ENCODE data around the gene THEMIS2. TPM values are rescaled to one million over a fixed set of nuclear protein-coding genes. Genes with fewer than 3 reads are reported as not detected.

THEMIS2 gene
- total RNA-seq, 1 experiment from 2014 or later: 17.2 TPM

GRCh38 chr1:27889506-27889905 lies 17.2 kb downstream of the THEMIS2 start:
- Histone ChIP-seq H3K18ac (ENCODE audit: insufficient read length, low read depth, low read length) (no peak overlapping the region), H3K23me2 (ENCODE audit: insufficient read length, low read depth, low read length, poor library complexity, severe bottlenecking) (no peaks in the 10 kb centered on the region), H4K8ac (replicated peaks; ENCODE audit: insufficient read length, low read depth, low read length) (no peak overlapping the region), H2BK20ac (ENCODE audit: low read depth, low read length, poor library complexity, severe bottlenecking) (no peak overlapping the region), H3K79me2 (ENCODE audit: insufficient read depth, low read length) (no peaks in the 10 kb centered on the region), H2BK15ac (ENCODE audit: low read depth, low read length) (no peak overlapping the region), H2BK12ac (ENCODE audit: insufficient read length, low read depth, low read length) (no peak overlapping the region), H3T11ph (ENCODE audit: low read length) (no peak overlapping the region), H4K5ac (ENCODE audit: insufficient read length, low read depth, low read length) (no peak overlapping the region), H3K9me3 (ENCODE audit: control insufficient read depth, low read depth, low read length) (no peaks in the 10 kb centered on the region), H3K4ac (ENCODE audit: low read depth, low read length) (no peak overlapping the region), H2AFZ (ENCODE audit: low read length) (no peak overlapping the region), H3K9ac (ENCODE audit: extremely low read depth, insufficient read length, low read length) (no peak overlapping the region), H3K4me2 (ENCODE audit: insufficient read depth, insufficient read length, low read length) (no peak overlapping the region), H3K27ac (ENCODE audit: insufficient read length, low read depth, low read length) (no peak overlapping the region), H3K14ac (ENCODE audit: insufficient read depth, low read length) (no peak overlapping the region), H4K20me1 (ENCODE audit: control insufficient read depth, insufficient read depth, insufficient read length) (no peaks in the 10 kb centered on the region), H3K27me3 (ENCODE audit: insufficient read depth, low read length) (no peaks in the 10 kb centered on the region), H3K79me1 (ENCODE audit: insufficient read depth, low read depth, low read length, poor library complexity, severe bottlenecking) (no peaks in the 10 kb centered on the region), H4K91ac (ENCODE audit: insufficient read length, low read depth, low read length) (no peak overlapping the region), H3K4me1 (ENCODE audit: insufficient read depth, low read length) (no peaks in the 10 kb centered on the region), H2AK5ac (ENCODE audit: insufficient read length, low read length) (no peak overlapping the region), H2BK120ac (ENCODE audit: low read depth, low read length, poor library complexity, severe bottlenecking) (no peak overlapping the region), H3K23ac (ENCODE audit: insufficient read length, low read depth, low read length) (no peak overlapping the region), H2BK5ac (ENCODE audit: insufficient read length, low read length) (no peak overlapping the region), H3K56ac (ENCODE audit: insufficient read length, low read depth, low read length) (no peak overlapping the region)
- Mint-ChIP-seq H3K36me3 (ENCODE audit: insufficient read depth in 1 of 3, low read depth in 3 of 3) (peaks cover 15 to 83% (median 61%) of the 10 kb centered on the region in 3 experiments; a peak in 6 of 7 replicates), H3K4me3 (no peak overlapping the region), H3K4me1 (no peaks in the 10 kb centered on the region), H3K27me3 (ENCODE audit: low read depth) (no peaks in the 10 kb centered on the region; the same call in 1 of the 2 replicates), H3K9me3 (no peaks in the 10 kb centered on the region), H3K27ac (peak overlapping the region in 1 of 3 experiments; percentile 44; a peak in 2 of 7 replicates)
- no peak for TF ChIP-seq CTCF (conservative IDR thresholded peaks at IDR 0.05)
- no peak for DNase-seq
- WGBS (ENCODE audit: extremely low coverage, insufficient read length, low lambda C conversion rate): no CpG with 5 or more reads among the region's 3 CpGs

Data from H9 (cell line).